Keratinocyte (primary cell): ENCODE measurements around the gene CDC6. TPM values are rescaled to one million over a fixed set of nuclear protein-coding genes. Genes with fewer than 3 reads are reported as not detected.

Source experiments
- DNase-seq: peaks from one replicate; pipeline ENCODE4 v3.0.0-alpha.2; 2011; ENCODE audit warnings: low read depth, missing footprints, low spot score
- FAIRE-seq: peaks from 2 replicates; lab custom pipeline; 2011; peaks lifted over from hg19 to GRCh38; lab: Jason Lieb, UNC
- H2AFZ ChIP-seq: 2 replicates; pipeline ENCODE4 v1.6.0; 2012; ENCODE audit warnings: low read length, control low read depth, inconsistent platforms; ENCODE audit not compliant: control insufficient read depth
- H3K27ac ChIP-seq: 2 replicates; pipeline ENCODE4 v1.5.1; 2011; ENCODE audit warnings: low read length; ENCODE audit not compliant: control insufficient read depth, insufficient read depth
- H3K27me3 ChIP-seq: 3 replicates; pipeline ENCODE4 v1.6.0; 2011; ENCODE audit warnings: low read length; ENCODE audit not compliant: control insufficient read depth, insufficient read depth; ENCODE audit errors: extremely low read depth
- H3K36me3 ChIP-seq, 2 experiments: 2 replicates in 1 of 2; 3 replicates in 1 of 2; pipeline ENCODE4 v1.5.1; 2011; ENCODE audit warnings: low read length in 2 of 2, mild to moderate bottlenecking in 1 of 2; ENCODE audit not compliant: control insufficient read depth in 2 of 2, insufficient read depth in 2 of 2; ENCODE audit errors: extremely low read depth in 1 of 2
- H3K4me1 ChIP-seq: 3 replicates; pipeline ENCODE4 v1.5.1; 2011; ENCODE audit warnings: low read length; ENCODE audit not compliant: control insufficient read depth, insufficient read depth; ENCODE audit errors: extremely low read depth
- H3K4me2 ChIP-seq: 3 replicates; pipeline ENCODE4 v1.6.0; 2011; ENCODE audit warnings: low read depth, low read length; ENCODE audit not compliant: control insufficient read depth, insufficient read depth; ENCODE audit errors: extremely low read depth
- H3K4me3 ChIP-seq, 3 experiments: fragments of 200-600 bp in 1 of 3; sonication (generic) in 1 of 3; 2 replicates in 2 of 3; 3 replicates in 1 of 3; pipeline ENCODE4 v1.5.1; 2011 to 2016; ENCODE audit warnings: low read length in 3 of 3, mild to moderate bottlenecking in 3 of 3, control low read depth in 2 of 3, inconsistent platforms in 1 of 3, low read depth in 1 of 3, mixed read lengths in 1 of 3, mixed run types in 1 of 3, moderate library complexity in 1 of 3; ENCODE audit not compliant: control insufficient read depth in 2 of 3, insufficient read depth in 2 of 3; ENCODE audit errors: extremely low read depth in 1 of 3
- H3K79me2 ChIP-seq: 2 replicates; pipeline ENCODE4 v1.6.0; 2012; ENCODE audit warnings: low read length; ENCODE audit not compliant: control insufficient read depth, insufficient read depth
- H3K9ac ChIP-seq: 3 replicates; pipeline ENCODE4 v1.6.0; 2011; ENCODE audit warnings: low read length; ENCODE audit not compliant: control insufficient read depth, insufficient read depth; ENCODE audit errors: extremely low read depth
- H3K9me1 ChIP-seq: 3 replicates; pipeline ENCODE4 v1.6.0; 2011; ENCODE audit warnings: low read length; ENCODE audit not compliant: control insufficient read depth, insufficient read depth; ENCODE audit errors: extremely low read depth
- H3K9me3 ChIP-seq: 2 replicates; pipeline ENCODE4 v1.5.1; 2012; ENCODE audit warnings: low read depth, low read length; ENCODE audit not compliant: control insufficient read depth
- H4K20me1 ChIP-seq: 3 replicates; pipeline ENCODE4 v1.6.0; 2011; ENCODE audit warnings: low read length; ENCODE audit not compliant: control insufficient read depth, insufficient read depth; ENCODE audit errors: extremely low read depth
- CTCF ChIP-seq, 3 experiments: IDR thresholded peaks in 1 of 3; conservative IDR thresholded peaks in 1 of 3; optimal IDR thresholded peaks in 1 of 3; 2 replicates in 2 of 3; 3 replicates in 1 of 3; pipeline versions ENCODE3 to v1.5.1; 2011; ENCODE audit warnings: low read length in 3 of 3, mild to moderate bottlenecking in 3 of 3, moderate library complexity in 2 of 3, control low read depth in 1 of 3, inconsistent platforms in 1 of 3; ENCODE audit not compliant: insufficient read depth in 2 of 3; ENCODE audit errors: extremely low read depth in 1 of 3
- EZH2 ChIP-seq: IDR thresholded peaks from one replicate; pipeline ENCODE4 v1.6.1; 2012; ENCODE audit warnings: inconsistent platforms, mild to moderate bottlenecking, low read length, moderate library complexity
- dilution Hi-C: fragments of 300-500 bp; cut with MboI; formaldehyde crosslinking; loops from one replicate; pipeline ENCODE4 v1.7.0; 2020; ENCODE audit warnings: low sequenced_read_pairs; ENCODE audit not compliant: extremely low pct_ligation_motif_present
- polyA plus RNA-seq, 5 experiments: library from polyadenylated mRNA; depleted of rRNA in 3 of 5; stranded (reverse) in 3 of 5; stranded (forward) in 1 of 5; unstranded in 1 of 5; fragments of >200 nt; gene quantifications; 1 replicate in 1 of 5; 2 replicates in 3 of 5; 3 replicates in 1 of 5; pipeline versions ENCODE4 v1.2.1 to v1.2.3, GENCODE V29; 2011 to 2012; ENCODE audit warnings: missing spikeins in 2 of 5, low read depth in 1 of 5, low replicate concordance in 1 of 5

Gene CDC6
- polyA plus RNA-seq, 1 donor (not counting 4 experiments of a cell fraction or from before 2014, with no cell fraction given) = 28.0 TPM

DNA sequence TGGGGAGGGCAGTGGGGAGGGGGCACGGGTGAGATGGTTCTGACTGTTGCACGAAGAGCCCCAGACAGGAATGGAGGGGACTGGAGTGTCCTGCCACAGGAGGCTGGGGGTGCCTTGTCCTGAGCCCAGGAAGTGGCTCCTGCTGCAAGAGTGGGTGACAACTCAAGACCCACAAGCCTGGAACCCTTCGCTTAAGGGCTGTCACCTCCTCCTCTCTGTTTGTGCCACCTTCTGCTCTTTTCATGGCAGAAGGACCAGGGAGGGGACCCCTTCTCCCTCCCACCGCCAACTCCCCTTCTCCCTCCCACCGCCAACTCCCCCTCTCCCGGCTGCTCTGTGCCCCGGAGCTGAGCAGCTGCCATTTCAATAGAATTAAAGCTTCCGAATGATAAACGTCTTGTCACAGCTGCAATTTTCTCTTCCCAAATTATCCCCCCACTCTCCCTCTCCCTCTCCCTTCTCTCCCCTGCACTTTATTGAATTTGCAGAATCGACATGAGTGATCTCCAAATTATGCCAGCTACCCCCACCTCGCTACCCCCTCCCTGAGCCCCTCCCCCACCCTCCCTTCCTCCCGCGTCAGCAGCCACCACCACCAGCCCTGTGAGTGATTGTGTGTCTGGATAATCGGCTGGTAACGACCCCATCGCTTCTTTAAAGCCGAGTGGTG lies 63.1 kb downstream of the CDC6 start:
- DNase-seq (no peak), FAIRE-seq (no peak)
- H3K9ac ChIP-seq = peak overlapping the region; percentile 74
- no peak overlapping the region for H2AFZ ChIP-seq
- peaks cover 14 to 20% of the 10 kb centered on the region in 2 experiments for H3K36me3 ChIP-seq
- dilution Hi-C loops = no loop called here
- H3K27me3 ChIP-seq = no peaks in the 10 kb centered on the region
- no peaks in the 10 kb centered on the region for H4K20me1 ChIP-seq
- peak overlapping the region; percentile 90 for H3K27ac ChIP-seq
- H3K4me3 ChIP-seq = no peak overlapping the region
- H3K9me3 ChIP-seq = no peaks in the 10 kb centered on the region
- peaks cover 21% of the 10 kb centered on the region for H3K79me2 ChIP-seq
- no peak for TF ChIP-seq CTCF (optimal IDR thresholded peaks at IDR 0.05 in 1 of 3, IDR thresholded peaks at IDR 0.05 in 1 of 3, conservative IDR thresholded peaks at IDR 0.05 in 1 of 3; ENCODE audit: extremely low read depth in 1 of 3, insufficient read depth in 2 of 3, low read length in 3 of 3)
- no peak for TF ChIP-seq EZH2
- H3K9me1 ChIP-seq = peaks cover 2% of the 10 kb centered on the region
- peaks cover 43% of the 10 kb centered on the region for H3K4me1 ChIP-seq
- H3K4me2 ChIP-seq = no peak overlapping the region

GRCh38 chr17:40351359-40352236 lies 63.9 kb downstream of the CDC6 start:
- no peaks in the 10 kb centered on the region for H3K27me3 ChIP-seq
- H3K27ac ChIP-seq = no peak overlapping the region
- H3K79me2 ChIP-seq = peaks cover 17% of the 10 kb centered on the region
- H2AFZ ChIP-seq = no peak overlapping the region
- peaks cover 38% of the 10 kb centered on the region for H3K4me1 ChIP-seq
- TF ChIP-seq EZH2 = no peak
- TF ChIP-seq CTCF (optimal IDR thresholded peaks at IDR 0.05 in 1 of 3, IDR thresholded peaks at IDR 0.05 in 1 of 3, conservative IDR thresholded peaks at IDR 0.05 in 1 of 3; ENCODE audit: extremely low read depth in 1 of 3, insufficient read depth in 2 of 3, low read length in 3 of 3) = no peak
- H3K4me3 ChIP-seq = no peak overlapping the region
- no peak overlapping the region for H3K4me2 ChIP-seq
- FAIRE-seq (no peak), DNase-seq (no peak)
- dilution Hi-C loops = no loop called here
- H3K9ac ChIP-seq = no peak overlapping the region
- peaks cover 14 to 20% of the 10 kb centered on the region in 2 experiments for H3K36me3 ChIP-seq
- no peaks in the 10 kb centered on the region for H4K20me1 ChIP-seq
- H3K9me1 ChIP-seq = peaks cover 2% of the 10 kb centered on the region
- no peaks in the 10 kb centered on the region for H3K9me3 ChIP-seq
